OCI-LY3 (cell line): ENCODE data around the gene RFX2.

Experiments used
- EZH2phosphoT487 ChIP-seq: fragments of 200-600 bp; shearing (Covaris generic); IDR thresholded peaks from 2 replicates; pipeline ENCODE4 v1.6.1; 2018; ENCODE audit warnings: antibody characterized with exemption, mixed run types, low read depth
- TF ChIP-seq, protein P1 (sequence below): fragments of 200-600, 300-600 bp; sonication (generic); IDR thresholded peaks from 2 replicates; pipeline ENCODE4 v1.5.1; 2014; ENCODE audit warnings: antibody characterized with exemption, low read length, low read depth

DNA sequence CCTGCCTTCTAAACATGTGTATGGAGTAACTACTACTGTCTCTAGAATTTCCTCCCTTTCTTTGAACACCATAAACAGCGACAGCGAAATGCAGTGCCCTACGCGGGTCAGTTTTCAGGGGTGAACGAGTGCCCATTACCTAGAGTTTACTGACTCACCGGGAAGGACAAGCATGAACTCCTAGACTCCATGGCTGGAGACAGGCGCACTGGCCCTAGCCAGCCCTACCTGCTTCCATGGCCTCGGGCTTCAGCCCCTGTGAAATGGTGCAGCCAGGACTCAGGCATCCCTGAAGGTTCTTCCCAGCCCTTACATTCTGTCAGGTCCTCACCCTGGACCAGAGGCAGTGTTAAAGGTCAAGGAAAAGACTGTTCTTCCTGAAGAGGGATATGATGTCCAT lies 140.8 kb downstream of the RFX2 start:
- TF ChIP-seq, protein P1, sequence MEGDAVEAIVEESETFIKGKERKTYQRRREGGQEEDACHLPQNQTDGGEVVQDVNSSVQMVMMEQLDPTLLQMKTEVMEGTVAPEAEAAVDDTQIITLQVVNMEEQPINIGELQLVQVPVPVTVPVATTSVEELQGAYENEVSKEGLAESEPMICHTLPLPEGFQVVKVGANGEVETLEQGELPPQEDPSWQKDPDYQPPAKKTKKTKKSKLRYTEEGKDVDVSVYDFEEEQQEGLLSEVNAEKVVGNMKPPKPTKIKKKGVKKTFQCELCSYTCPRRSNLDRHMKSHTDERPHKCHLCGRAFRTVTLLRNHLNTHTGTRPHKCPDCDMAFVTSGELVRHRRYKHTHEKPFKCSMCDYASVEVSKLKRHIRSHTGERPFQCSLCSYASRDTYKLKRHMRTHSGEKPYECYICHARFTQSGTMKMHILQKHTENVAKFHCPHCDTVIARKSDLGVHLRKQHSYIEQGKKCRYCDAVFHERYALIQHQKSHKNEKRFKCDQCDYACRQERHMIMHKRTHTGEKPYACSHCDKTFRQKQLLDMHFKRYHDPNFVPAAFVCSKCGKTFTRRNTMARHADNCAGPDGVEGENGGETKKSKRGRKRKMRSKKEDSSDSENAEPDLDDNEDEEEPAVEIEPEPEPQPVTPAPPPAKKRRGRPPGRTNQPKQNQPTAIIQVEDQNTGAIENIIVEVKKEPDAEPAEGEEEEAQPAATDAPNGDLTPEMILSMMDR: no peak
- no peak for TF ChIP-seq EZH2phosphoT487
